ENCODE measurements around the gene SLC9A2.

GRCh38 chr2:102606353-102606752 lies 13.0 kb upstream of the SLC9A2 start:
- no peak for TF ChIP-seq CTCF (IDR thresholded peaks at IDR 0.05)
- no peak for TF ChIP-seq POLR2A (IDR thresholded peaks at IDR 0.05)
- no peak for TF ChIP-seq EP300 (IDR thresholded peaks at IDR 0.05; ENCODE audit: low read depth)
- no peak for TF ChIP-seq POLR2AphosphoS5 (IDR thresholded peaks at IDR 0.05)
